Mesendoderm (in vitro differentiated cells): Measurements from ENCODE around the gene HMOX1.
A peak's percentile ranks its signal among the peaks of the same experiment; 100 is the strongest.

Experiments used
- DNase-seq: peaks from one replicate; pipeline ENCODE4 v3.0.0; 2013
- H2AK5ac ChIP-seq: 2 replicates; pipeline ENCODE4 v1.6.1; 2013; ENCODE audit warnings: low read length, inconsistent platforms
- H2BK120ac ChIP-seq: 2 replicates; pipeline ENCODE4 v1.6.1; 2013; ENCODE audit warnings: low read depth, mild to moderate bottlenecking, low read length, moderate library complexity, mixed read lengths
- H2BK15ac ChIP-seq: replicated peaks from 2 replicates; pipeline ENCODE4 v1.6.1; 2013; ENCODE audit warnings: low read depth, mild to moderate bottlenecking, moderate library complexity
- H2BK5ac ChIP-seq: 2 replicates; pipeline ENCODE4 v1.6.1; 2013; ENCODE audit warnings: low read length, inconsistent platforms
- H3K18ac ChIP-seq: 2 replicates; pipeline ENCODE4 v1.6.1; 2013; ENCODE audit warnings: mild to moderate bottlenecking, low read length, mixed read lengths
- H3K23ac ChIP-seq: one replicate; pipeline ENCODE4 v1.6.1; 2013; ENCODE audit warnings: low read length
- H3K27ac ChIP-seq: 2 replicates; pipeline ENCODE4 v1.5.1; 2013; ENCODE audit warnings: low read depth, mild to moderate bottlenecking, inconsistent platforms, low read length, moderate library complexity
- H3K27me3 ChIP-seq: 2 replicates; pipeline ENCODE4 v1.6.1; 2013; ENCODE audit warnings: low read length, control low read depth, mild to moderate bottlenecking, inconsistent platforms; ENCODE audit not compliant: insufficient read depth, poor library complexity
- H3K36me3 ChIP-seq: 2 replicates; pipeline ENCODE4 v1.6.1; 2013; ENCODE audit warnings: low read length, inconsistent platforms; ENCODE audit not compliant: control insufficient read depth, insufficient read depth
- H3K4ac ChIP-seq: one replicate; pipeline ENCODE4 v1.6.1; 2013; ENCODE audit warnings: low read depth, mild to moderate bottlenecking, low read length, moderate library complexity
- H3K4me1 ChIP-seq: 2 replicates; pipeline ENCODE4 v1.6.1; 2013; ENCODE audit warnings: low read depth, low read length, inconsistent platforms; ENCODE audit not compliant: control insufficient read depth
- H3K4me2 ChIP-seq: 2 replicates; pipeline ENCODE4 v1.6.1; 2013; ENCODE audit warnings: low read length
- H3K4me3 ChIP-seq: 2 replicates; pipeline ENCODE4 v1.5.1; 2013; ENCODE audit warnings: mild to moderate bottlenecking, low read length
- H3K56ac ChIP-seq: one replicate; pipeline ENCODE4 v1.6.1; 2013; ENCODE audit warnings: low read length
- H3K79me1 ChIP-seq: 2 replicates; pipeline ENCODE4 v1.6.1; 2013; ENCODE audit warnings: low read length, inconsistent platforms
- H3K79me2 ChIP-seq: 2 replicates; pipeline ENCODE4 v1.6.1; 2013; ENCODE audit warnings: mild to moderate bottlenecking, low read length; ENCODE audit not compliant: control insufficient read depth, insufficient read depth
- H3K9ac ChIP-seq: 2 replicates; pipeline ENCODE4 v1.6.1; 2013; ENCODE audit warnings: low read length, inconsistent platforms
- H4K5ac ChIP-seq: one replicate; pipeline ENCODE4 v1.6.1; 2013; ENCODE audit warnings: low read length
- H4K8ac ChIP-seq: one replicate; pipeline ENCODE4 v1.6.1; 2013; ENCODE audit warnings: low read depth, mild to moderate bottlenecking, control low read depth, low read length, moderate library complexity
- WGBS: extraction: QIAGEN DNeasy Blood & Tissue Kit; methylation state at CpG from one replicate; pipeline ENCODE4 v1.1.7; 2013; ENCODE audit warnings: low lambda C conversion rate, missing lambda C conversion rate; ENCODE audit not compliant: insufficient coverage; ENCODE audit errors: extremely low coverage; 5-methylcytosine and 5-hydroxymethylcytosine counted together

Gene HMOX1

DNA sequence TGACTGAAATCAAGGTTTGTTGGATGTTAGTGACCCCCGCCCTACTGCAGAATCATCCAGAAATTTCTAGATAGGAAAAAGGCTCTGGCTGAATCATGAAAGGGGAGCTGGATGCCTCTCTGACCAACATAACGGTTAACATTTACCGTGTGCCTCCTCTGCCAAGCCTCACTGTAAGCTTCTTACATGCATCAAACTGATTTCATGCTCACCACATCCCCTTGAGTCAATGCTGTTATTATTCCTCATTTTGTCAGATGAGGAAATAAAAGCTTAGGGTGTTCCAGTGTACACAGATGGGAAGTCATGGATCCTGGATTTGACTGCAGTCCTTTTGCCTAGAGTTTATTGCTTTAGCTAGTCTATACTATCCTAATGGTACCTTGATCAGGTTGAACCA, 5.9 kb upstream of the HMOX1 start:
- peaks cover 15% of the 10 kb centered on the region for H3K4me1 ChIP-seq
- H3K9ac ChIP-seq, result no peak overlapping the region
- no peaks in the 10 kb centered on the region for H3K36me3 ChIP-seq
- H3K4me2 ChIP-seq, result no peak overlapping the region
- WGBS, result no CpG with 5 or more reads among the region's 3 CpGs
- H3K27ac ChIP-seq, result no peak overlapping the region
- no peak overlapping the region for H4K5ac ChIP-seq
- no peak overlapping the region for H4K8ac ChIP-seq
- H3K79me2 ChIP-seq, result no peaks in the 10 kb centered on the region
- no peaks in the 10 kb centered on the region for H3K27me3 ChIP-seq
- no peak overlapping the region for H2BK120ac ChIP-seq
- H3K4ac ChIP-seq, result no peak overlapping the region
- H3K79me1 ChIP-seq, result no peaks in the 10 kb centered on the region
- no peak for DNase-seq
- peak overlapping the region; percentile 44 for H3K56ac ChIP-seq
- no peak overlapping the region for H3K4me3 ChIP-seq
- no peak overlapping the region for H3K23ac ChIP-seq
- H2BK5ac ChIP-seq, result no peak overlapping the region
- H3K18ac ChIP-seq, result no peak overlapping the region
- H2AK5ac ChIP-seq, result peak overlapping the region; percentile 85
- no peak overlapping the region for H2BK15ac ChIP-seq

DNA sequence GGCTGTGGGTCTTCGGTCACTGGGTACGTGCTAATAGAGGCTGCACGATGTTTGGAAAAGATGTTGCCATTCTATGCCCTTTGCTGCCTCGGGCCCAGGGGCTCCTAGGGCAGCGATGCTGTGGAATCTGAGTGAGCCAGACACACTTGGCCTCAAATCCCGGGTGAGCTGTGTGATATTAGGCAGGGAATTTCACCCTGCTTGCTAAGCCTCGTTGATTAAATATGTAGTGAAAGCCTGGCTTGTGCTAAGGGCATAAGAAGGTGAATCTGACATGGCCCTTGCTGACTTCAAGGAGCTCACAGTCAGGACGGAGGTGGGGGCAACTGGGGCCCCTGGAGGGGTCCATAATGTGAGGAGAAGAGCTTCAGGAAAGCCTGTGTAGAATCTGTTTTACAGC, 5.4 kb upstream of the HMOX1 start:
- H3K4me3 ChIP-seq, result no peak overlapping the region
- no CpG with 5 or more reads among the region's 8 CpGs for WGBS
- no peaks in the 10 kb centered on the region for H3K27me3 ChIP-seq
- no peak for DNase-seq
- no peak overlapping the region for H4K8ac ChIP-seq
- H2AK5ac ChIP-seq, result no peak overlapping the region
- no peak overlapping the region for H3K18ac ChIP-seq
- no peak overlapping the region for H2BK15ac ChIP-seq
- H2BK120ac ChIP-seq, result no peak overlapping the region
- no peak overlapping the region for H3K23ac ChIP-seq
- H3K9ac ChIP-seq, result no peak overlapping the region
- H4K5ac ChIP-seq, result no peak overlapping the region
- H2BK5ac ChIP-seq, result no peak overlapping the region
- no peak overlapping the region for H3K27ac ChIP-seq
- H3K4me1 ChIP-seq, result peaks cover 15% of the 10 kb centered on the region
- H3K79me2 ChIP-seq, result no peaks in the 10 kb centered on the region
- no peaks in the 10 kb centered on the region for H3K36me3 ChIP-seq
- H3K4ac ChIP-seq, result no peak overlapping the region
- H3K56ac ChIP-seq, result no peak overlapping the region
- H3K4me2 ChIP-seq, result no peak overlapping the region
- no peaks in the 10 kb centered on the region for H3K79me1 ChIP-seq

DNA sequence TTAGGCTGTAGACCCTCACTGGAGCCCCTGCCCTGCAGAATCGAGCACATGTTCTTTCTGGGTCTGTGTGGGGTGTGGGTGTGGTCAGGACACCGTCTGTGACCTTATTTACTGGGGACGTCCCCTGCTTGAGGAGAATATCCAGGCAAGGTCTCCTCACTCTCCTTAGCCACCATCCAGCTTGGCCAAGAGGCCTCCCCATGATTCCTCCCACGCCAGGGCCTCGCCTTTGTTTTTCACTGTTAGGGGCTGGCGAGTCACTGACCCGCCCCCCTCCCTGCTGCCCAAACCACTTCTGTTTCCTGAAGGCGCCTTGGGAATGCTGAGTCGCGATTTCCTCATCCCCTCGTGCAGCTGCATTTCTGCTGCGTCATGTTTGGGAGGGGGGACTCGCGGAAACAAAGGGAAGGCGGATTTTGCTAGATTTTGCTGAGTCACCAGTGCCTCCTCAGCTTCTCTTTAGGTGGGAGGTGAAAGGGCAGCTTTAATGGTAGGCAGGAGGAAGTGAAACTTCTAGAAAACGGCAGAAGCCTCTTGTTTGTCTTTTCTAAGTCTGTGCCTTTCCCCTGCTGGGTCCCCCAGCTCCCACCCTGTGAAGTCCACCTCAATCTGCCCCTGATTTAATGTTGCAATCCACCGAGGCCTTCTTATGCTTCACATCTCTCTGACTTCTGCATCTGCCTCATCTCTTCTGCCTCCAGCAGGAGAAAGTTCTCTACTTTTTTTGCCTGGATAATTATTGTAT, 4.0 kb upstream of the HMOX1 start:
- H3K4me3 ChIP-seq, result no peak overlapping the region
- H4K5ac ChIP-seq, result peak overlapping the region; percentile 99
- H3K4ac ChIP-seq, result peak overlapping the region; percentile 87
- WGBS, result no CpG with 5 or more reads among the region's 17 CpGs
- H3K79me2 ChIP-seq, result no peaks in the 10 kb centered on the region
- peak overlapping the region; percentile 97 for H3K18ac ChIP-seq
- peaks cover 17% of the 10 kb centered on the region for H3K4me1 ChIP-seq
- peak overlapping the region; percentile 95 for H2BK5ac ChIP-seq
- no peaks in the 10 kb centered on the region for H3K27me3 ChIP-seq
- DNase-seq, result peak; percentile 100
- no peak overlapping the region for H3K23ac ChIP-seq
- peak overlapping the region; percentile 63 for H3K9ac ChIP-seq
- no peaks in the 10 kb centered on the region for H3K79me1 ChIP-seq
- no peak overlapping the region for H2BK15ac ChIP-seq
- H3K36me3 ChIP-seq, result no peaks in the 10 kb centered on the region
- H3K27ac ChIP-seq, result peak overlapping the region; percentile 70
- H3K4me2 ChIP-seq, result no peak overlapping the region
- H4K8ac ChIP-seq, result peak overlapping the region; percentile 82
- H2BK120ac ChIP-seq, result peak overlapping the region; percentile 21
- H3K56ac ChIP-seq, result peak overlapping the region; percentile 93
- H2AK5ac ChIP-seq, result no peak overlapping the region

DNA sequence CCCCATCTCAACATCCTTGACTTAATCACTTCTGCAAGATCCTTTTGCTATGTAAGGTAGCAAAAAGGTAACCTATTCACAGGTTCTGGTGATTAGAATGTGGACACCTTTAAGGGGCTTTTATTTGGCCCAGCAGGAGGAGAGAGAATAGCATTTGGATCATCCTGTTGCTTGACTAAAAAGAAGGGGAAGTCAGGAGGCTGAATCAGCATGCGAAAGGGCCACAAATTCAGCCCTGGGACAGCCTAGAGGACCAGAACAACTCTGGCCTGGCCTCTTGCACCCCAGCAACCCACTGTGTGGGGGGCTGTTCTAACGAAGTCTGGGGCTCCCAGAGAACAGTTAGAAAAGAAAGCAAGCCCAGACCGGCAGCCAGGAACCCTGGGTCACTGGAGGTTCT, 3.2 kb upstream of the HMOX1 start:
- Histone ChIP-seq H3K56ac (peak overlapping the region; percentile 77), H3K23ac (no peak overlapping the region), H3K9ac (peak overlapping the region; percentile 1), H3K27ac (peak overlapping the region; percentile 70), H2BK15ac (peak overlapping the region; percentile 76), H2BK5ac (no peak overlapping the region), H2BK120ac (peak overlapping the region; percentile 96), H3K36me3 (no peaks in the 10 kb centered on the region), H3K27me3 (no peaks in the 10 kb centered on the region), H3K4ac (peak overlapping the region; percentile 95), H3K18ac (peak overlapping the region; percentile 97), H4K8ac (no peak overlapping the region), H3K4me1 (peaks cover 14% of the 10 kb centered on the region), H3K4me3 (no peak overlapping the region), H3K79me2 (no peaks in the 10 kb centered on the region), H4K5ac (no peak overlapping the region), H2AK5ac (peak overlapping the region; percentile 85), H3K4me2 (no peak overlapping the region), H3K79me1 (no peaks in the 10 kb centered on the region)
- no CpG with 5 or more reads among the region's 3 CpGs for WGBS
- DNase-seq, result peak; percentile 41

DNA sequence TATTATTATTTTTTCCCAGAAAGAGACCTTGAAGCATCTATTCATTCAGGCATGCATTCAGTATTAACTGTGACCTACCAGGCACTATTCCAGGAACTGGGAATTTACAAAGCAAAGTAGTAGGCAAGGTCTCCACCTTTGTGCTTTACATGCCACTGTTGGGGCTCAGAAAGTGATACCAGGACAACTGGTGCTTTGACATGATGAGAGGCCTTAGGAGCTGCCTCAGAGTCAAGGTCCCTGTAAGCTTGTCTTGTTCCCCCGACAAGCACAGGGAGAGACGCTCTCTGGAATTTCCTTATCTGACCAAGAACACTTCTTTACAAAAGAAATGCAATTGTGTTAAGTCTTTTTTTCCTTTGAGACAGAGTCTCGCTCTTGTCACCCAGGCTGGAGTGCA, 2.3 kb upstream of the HMOX1 start:
- peaks cover 14% of the 10 kb centered on the region for H3K4me1 ChIP-seq
- H2AK5ac ChIP-seq, result no peak overlapping the region
- H3K79me1 ChIP-seq, result no peaks in the 10 kb centered on the region
- H3K27ac ChIP-seq, result peak overlapping the region; percentile 70
- H2BK5ac ChIP-seq, result no peak overlapping the region
- peak overlapping the region; percentile 53 for H4K5ac ChIP-seq
- H3K23ac ChIP-seq, result no peak overlapping the region
- no CpG with 5 or more reads among the region's 3 CpGs for WGBS
- H2BK15ac ChIP-seq, result peak overlapping the region; percentile 76
- H3K4me2 ChIP-seq, result no peak overlapping the region
- no peaks in the 10 kb centered on the region for H3K27me3 ChIP-seq
- no peaks in the 10 kb centered on the region for H3K79me2 ChIP-seq
- DNase-seq, result peak; percentile 75
- H3K4ac ChIP-seq, result no peak overlapping the region
- H3K4me3 ChIP-seq, result no peak overlapping the region
- no peak overlapping the region for H2BK120ac ChIP-seq
- peak overlapping the region; percentile 77 for H3K56ac ChIP-seq
- H3K9ac ChIP-seq, result no peak overlapping the region
- no peak overlapping the region for H4K8ac ChIP-seq
- no peaks in the 10 kb centered on the region for H3K36me3 ChIP-seq
- H3K18ac ChIP-seq, result no peak overlapping the region
